NAMALWA (cell line): ENCODE results near the gene RASL10B.
"Not testable (repeated sequence)": the region's sequence is repeated elsewhere in the genome, so short reads cannot be mapped to it uniquely, and the experiment has no call there.

Experiments
- DNase-seq: peaks from one replicate; pipeline ENCODE4 v3.0.0-alpha.2; 2015; ENCODE audit warnings: low spot score

Gene RASL10B, protein sequence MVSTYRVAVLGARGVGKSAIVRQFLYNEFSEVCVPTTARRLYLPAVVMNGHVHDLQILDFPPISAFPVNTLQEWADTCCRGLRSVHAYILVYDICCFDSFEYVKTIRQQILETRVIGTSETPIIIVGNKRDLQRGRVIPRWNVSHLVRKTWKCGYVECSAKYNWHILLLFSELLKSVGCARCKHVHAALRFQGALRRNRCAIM

DNA sequence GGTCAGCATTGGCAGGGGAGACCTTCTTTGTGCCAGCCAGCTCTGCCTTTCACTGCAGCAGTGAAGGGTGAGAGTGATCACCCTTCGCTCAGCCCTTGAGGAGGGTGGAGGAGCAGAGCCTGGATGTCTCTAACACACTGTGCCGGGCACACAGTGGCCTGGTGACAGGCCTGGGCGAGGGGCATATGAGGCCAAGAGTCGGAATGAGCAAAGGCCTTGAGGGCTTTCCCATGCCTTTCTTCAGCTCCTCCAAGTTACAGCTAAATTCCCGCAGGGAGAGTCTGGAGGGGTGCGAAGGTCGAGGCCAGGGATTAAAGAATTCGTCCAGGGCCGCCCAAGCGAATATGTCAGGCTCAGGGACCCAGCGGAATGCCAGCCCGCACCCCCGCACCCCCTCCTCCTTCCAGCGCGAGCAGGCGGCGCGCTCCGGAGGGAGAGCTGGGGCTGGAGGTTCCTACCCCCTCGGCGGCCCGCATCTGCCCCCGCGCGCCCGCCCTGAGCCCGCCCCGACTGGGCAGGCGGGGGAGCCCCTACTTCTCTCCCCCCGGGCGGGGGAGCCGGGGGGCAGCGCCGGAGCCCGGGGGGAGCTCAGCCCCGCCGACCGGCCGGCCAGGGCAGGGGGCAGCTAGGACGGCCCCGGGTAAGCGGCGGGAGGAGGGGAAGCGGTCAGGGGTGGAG lies at the start of gene RASL10B:
RASL10B (plus strand) TSS at position 401 of the 678 bp plus-strand sequence. CDS start 3,546 bp downstream, outside the sequence.
- no peak for DNase-seq

- no peak for DNase-seq
Measured at GRCh38 chr17:35683591-35683990, 47.8 kb upstream of the RASL10B start.

DNA sequence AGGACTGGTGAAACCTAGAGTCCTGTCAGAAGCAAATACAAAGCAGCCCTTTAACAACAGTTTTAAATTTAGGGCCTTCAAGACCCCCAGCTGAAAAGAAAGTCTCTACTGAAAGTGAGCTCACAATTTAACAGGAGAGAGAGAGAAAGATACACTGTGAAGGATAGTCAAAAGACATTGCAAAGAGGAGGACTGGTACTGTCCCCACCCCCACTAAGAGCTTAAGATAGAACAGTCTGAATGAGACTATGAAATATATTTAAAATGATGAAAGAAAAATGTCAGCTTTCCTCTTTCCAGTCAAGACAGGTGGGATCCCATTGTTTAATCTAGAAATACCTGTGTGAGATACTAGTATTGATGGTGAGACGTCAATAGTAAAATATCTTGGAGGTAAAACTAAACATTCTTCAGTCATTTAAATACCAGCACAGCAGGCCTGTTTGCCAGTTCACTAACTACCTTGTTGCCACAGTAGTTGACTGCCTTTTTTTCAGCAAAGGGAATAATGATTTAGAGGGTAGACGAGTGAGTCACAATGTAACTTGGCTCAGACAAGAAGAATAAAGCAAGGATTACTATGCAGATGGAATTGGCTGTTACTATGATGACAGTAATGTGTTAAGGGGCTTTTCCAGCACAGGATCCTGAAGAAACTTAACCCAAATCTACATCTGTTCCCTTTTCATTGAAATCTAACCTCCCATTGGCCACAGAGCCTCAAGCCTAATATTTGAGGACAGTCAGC lies 47.2 kb upstream of the RASL10B start:
- DNase-seq: no peak

DNA sequence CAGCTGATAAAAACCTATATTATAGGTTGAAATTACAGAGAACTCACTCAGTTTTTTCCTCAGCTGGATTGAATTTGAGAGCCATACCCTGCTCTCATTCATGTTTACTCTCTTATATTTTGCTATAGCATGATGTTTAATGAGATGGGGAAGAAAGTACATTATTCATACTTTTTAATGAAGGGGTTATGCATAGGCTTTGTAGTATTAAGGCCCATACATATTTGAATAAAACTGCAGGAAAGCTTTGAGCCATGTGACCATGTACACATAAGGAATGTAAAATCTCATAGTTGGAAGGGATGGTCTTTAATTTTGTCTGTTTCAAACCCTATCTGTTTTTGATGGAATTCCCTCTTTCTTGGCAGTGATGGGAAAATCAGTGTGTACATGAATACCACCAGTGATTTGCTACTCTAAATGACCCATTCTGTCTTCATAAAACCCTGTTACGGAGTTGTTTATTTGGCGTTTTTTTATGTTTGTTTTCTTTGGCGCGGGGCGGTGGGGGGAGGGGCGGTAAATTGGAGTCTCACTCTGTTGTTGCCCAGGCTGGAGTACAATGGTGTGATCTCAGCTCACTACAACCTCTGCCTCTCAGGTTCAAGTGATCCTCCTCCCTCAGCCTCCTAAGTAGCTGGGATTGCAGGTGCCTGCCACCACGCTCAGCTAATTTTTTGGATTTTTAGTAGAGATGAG lies 38.8 kb upstream of the RASL10B start:
- DNase-seq: no peak

DNA sequence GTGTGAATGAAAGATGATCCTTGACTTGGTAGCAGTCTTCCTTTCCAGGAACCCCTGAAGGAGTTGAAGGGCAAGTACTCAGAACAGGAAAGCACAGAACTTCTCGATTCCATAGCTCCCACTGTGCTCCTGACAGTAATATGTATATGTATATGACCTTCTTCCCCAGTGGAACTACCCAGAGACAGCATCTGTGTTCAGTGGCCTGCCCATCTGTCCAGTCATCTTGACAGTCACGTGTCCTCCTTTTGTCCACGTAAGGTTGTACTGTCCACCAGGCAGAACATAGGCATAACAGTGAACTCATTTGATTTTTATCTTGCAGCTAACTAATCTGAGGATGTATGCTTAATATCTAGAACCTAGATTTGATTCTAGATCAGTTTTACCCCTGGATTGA lies 37.8 kb upstream of the RASL10B start:
- no peak for DNase-seq

DNA sequence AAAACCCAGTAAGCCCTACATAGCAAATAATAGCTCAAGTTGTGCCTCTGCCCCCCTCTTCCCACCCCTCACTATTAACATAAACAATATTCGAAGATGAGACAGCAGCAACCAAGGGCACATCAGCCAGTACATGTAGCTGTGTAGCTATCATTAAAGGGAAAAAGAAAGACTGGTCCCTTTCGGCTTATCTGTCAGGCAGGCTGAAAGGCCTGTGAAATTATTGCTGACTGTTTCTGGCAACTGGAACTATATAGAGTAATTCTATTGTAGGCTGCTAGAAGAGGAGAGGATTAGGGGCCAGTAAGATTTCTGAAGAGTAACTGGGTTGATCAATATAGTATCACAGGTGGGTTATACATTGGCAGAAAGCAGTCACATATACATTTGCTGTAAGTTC lies 36.5 kb upstream of the RASL10B start:
- DNase-seq: no peak

GRCh38 chr17:35695613-35696012 lies 35.8 kb upstream of the RASL10B start:
- DNase-seq: no peak

GRCh38 chr17:35698800-35699199 lies 32.6 kb upstream of the RASL10B start:
- no peak for DNase-seq

DNA sequence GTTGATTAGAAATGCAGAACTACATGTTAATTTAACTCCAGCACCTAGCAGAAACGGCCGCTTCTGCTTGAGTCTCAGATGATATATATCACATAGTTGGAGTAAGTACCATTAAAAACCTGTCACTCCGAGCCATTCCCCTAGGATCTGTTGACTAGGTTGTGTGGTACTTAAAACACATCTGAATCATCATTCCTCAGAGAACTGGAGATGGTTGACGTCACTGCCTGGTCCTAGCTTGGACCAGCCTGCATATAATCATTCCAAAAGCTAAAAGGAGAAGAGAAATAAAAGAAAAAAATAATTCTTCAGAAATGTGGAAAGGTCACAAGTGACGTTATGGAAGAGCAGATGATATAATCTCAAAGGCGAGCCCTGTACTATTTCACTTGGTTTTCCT lies 31.3 kb upstream of the RASL10B start:
- DNase-seq: no peak

DNA sequence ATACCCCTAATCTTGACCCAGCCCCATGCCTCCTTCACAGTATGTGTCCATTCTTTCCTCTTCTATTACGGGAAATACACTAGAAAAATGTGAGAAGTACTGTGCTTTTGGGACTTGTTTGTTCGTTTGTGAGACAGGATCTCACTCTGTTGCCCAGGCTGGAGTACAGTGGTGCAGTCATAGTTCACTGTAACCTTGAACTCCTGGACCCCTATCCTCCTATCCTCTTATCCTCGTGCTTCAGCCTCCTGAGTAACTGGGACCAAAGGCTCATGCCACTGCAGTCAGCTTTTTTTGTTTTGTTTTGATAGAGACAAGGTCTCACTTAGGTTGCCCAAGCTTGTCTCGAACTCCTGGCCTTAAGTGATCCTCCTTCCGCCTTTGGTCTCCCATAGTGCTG lies 29.9 kb upstream of the RASL10B start:
- no peak for DNase-seq

- DNase-seq: not testable (repeated sequence)
Measured at GRCh38 chr17:35703308-35703707, 28.1 kb upstream of the RASL10B start.

GRCh38 chr17:35705230-35705629 lies 26.2 kb upstream of the RASL10B start:
- no peak for DNase-seq

GRCh38 chr17:35705705-35706104 lies 25.7 kb upstream of the RASL10B start:
- no peak for DNase-seq

GRCh38 chr17:35708149-35708548 lies 23.3 kb upstream of the RASL10B start:
- DNase-seq: no peak

DNA sequence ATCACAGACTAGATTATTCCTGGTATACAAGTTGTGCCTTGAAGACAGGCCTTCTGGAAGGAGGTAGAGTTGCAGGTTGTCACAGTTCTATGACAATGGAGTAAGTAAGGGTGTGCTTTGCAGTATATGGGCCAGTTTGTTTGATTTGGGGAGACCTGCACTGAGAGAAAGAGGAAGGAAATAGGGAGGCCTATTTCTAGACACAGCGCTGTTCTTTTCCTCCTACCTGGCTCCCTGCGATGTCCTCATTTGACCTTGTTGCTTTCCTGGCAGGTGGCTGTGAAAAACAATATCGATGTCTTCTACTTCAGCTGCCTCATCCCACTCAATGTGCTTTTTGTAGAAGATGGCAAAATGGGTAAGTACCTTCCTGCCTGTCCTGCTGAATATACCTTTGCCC lies 22.5 kb upstream of the RASL10B start:
- peak; percentile 12 for DNase-seq

- DNase-seq: no peak
Measured at GRCh38 chr17:35709874-35710273, 21.6 kb upstream of the RASL10B start.

DNA sequence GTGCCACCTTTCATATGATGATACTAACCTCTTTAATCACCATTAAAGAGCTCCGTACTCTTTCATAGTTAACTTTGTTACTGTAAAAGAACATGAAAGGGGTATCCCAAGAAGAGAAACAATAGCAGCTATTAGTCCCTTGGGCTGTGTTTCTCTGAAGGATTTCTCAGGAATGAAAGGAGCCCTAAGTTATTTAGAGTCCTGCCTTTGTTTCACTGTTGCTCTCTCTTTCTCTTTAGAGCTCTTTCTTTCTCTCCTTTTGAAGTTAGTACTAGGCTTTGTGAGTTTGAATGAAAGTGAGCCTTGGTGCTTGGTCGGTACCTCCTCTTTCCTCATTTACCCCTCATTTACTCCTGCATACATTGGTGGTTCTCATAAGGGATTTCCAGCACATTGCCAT lies 20.5 kb upstream of the RASL10B start:
- no peak for DNase-seq

GRCh38 chr17:35713069-35713728 lies 18.2 kb upstream of the RASL10B start:
- DNase-seq: no peak

DNA sequence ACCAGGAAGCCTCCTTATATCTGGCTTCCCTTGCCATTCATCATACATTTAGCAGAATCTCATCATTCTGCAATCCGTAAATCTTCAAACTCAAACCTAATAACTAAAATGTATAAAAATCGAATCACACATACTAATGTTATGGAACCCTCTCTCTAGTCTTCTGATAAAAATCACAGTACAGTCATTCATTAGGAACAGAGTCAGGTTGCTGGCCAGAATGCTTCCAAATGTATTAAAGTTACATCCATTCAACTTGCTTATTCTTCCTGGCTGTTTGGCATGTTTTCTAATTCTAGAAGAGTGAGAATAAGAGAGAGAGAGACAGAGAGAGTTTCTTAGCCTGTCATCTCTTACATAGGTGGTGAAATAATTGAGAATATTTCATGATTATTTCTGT lies 16.5 kb upstream of the RASL10B start:
- DNase-seq: no peak

GRCh38 chr17:35715416-35715815 lies 16.0 kb upstream of the RASL10B start:
- DNase-seq: no peak

GRCh38 chr17:35716173-35716572 lies 15.3 kb upstream of the RASL10B start:
- DNase-seq: no peak

- DNase-seq: no peak
Measured at GRCh38 chr17:35716897-35717465, 14.5 kb upstream of the RASL10B start.
